Liver (tissue), 3 donors: ENCODE results near the gene COG4.

Source experiments
- FOXA1 ChIP-seq: IDR thresholded peaks from 2 replicates; pipeline ENCODE4 v1.6.1; 2016; ENCODE audit warnings: antibody characterized with exemption
- GABPA ChIP-seq, 2 donors: IDR thresholded peaks in 1 of 2; conservative IDR thresholded peaks in 1 of 2; 2 replicates each; pipeline ENCODE4 v1.6.1; 2016; ENCODE audit warnings: antibody characterized with exemption in 2 of 2, mild to moderate bottlenecking in 1 of 2, moderate library complexity in 1 of 2
- JUND ChIP-seq, 2 donors: IDR thresholded peaks; 2 replicates each; pipeline ENCODE4 v1.6.1; 2016; ENCODE audit warnings: antibody characterized with exemption in 2 of 2
- NR2F2 ChIP-seq: IDR thresholded peaks from 2 replicates; pipeline ENCODE4 v1.6.1; 2016; ENCODE audit warnings: antibody characterized with exemption
- RAD21 ChIP-seq, 2 donors: IDR thresholded peaks; 2 replicates each; pipeline ENCODE4 v1.6.1; 2016; ENCODE audit warnings: antibody characterized with exemption in 2 of 2, mild to moderate bottlenecking in 2 of 2
- SP1 ChIP-seq: IDR thresholded peaks from 2 replicates; pipeline ENCODE4 v1.6.1; 2018; ENCODE audit warnings: antibody characterized with exemption, mild to moderate bottlenecking
- TAF1 ChIP-seq: conservative IDR thresholded peaks from 2 replicates; pipeline ENCODE4 v1.6.1; 2016; ENCODE audit warnings: antibody characterized with exemption, mild to moderate bottlenecking
- YY1 ChIP-seq: IDR thresholded peaks from 2 replicates; pipeline ENCODE4 v1.6.1; 2016; ENCODE audit warnings: antibody characterized with exemption, mild to moderate bottlenecking
- TF ChIP-seq, protein P1 (sequence below): fragments of 150-350 bp; IDR thresholded peaks from 2 replicates; pipeline ENCODE4 v1.5.1; 2017; ENCODE audit warnings: improper control_type of control experiment, low read depth, low read length; ENCODE audit not compliant: missing input control
- TF ChIP-seq, protein P2 (sequence below): IDR thresholded peaks from 2 replicates; pipeline ENCODE4 v1.6.1; 2016; ENCODE audit warnings: antibody characterized with exemption, mild to moderate bottlenecking
- TF ChIP-seq, protein P3 (sequence below): IDR thresholded peaks from 2 replicates; pipeline ENCODE4 v1.6.1; 2016; ENCODE audit warnings: antibody characterized with exemption
- donor health status: healthy.
- donor health status: healthy.

DNA sequence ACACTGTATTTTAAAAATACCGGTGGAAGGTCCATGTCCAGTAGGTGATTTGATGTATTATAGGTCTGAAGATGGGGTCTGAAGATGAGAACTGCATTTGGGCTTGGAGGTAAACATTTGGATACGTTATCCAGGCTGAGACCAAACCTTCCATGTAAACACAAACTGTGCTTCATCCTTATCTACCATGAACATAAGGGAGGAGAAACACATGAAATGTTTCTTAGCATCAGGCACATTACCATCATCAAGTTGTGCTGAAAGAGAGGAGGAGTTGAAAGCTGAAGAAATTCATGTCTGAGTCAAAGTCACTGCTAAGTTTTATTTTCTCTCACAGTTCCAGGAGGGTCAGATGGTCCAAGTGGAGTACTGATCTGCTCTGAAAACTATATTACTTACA lies 11.6 kb upstream of the COG4 start:
- TF ChIP-seq, protein P1, sequence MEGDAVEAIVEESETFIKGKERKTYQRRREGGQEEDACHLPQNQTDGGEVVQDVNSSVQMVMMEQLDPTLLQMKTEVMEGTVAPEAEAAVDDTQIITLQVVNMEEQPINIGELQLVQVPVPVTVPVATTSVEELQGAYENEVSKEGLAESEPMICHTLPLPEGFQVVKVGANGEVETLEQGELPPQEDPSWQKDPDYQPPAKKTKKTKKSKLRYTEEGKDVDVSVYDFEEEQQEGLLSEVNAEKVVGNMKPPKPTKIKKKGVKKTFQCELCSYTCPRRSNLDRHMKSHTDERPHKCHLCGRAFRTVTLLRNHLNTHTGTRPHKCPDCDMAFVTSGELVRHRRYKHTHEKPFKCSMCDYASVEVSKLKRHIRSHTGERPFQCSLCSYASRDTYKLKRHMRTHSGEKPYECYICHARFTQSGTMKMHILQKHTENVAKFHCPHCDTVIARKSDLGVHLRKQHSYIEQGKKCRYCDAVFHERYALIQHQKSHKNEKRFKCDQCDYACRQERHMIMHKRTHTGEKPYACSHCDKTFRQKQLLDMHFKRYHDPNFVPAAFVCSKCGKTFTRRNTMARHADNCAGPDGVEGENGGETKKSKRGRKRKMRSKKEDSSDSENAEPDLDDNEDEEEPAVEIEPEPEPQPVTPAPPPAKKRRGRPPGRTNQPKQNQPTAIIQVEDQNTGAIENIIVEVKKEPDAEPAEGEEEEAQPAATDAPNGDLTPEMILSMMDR: no peak
- TF ChIP-seq JUND (IDR thresholded peaks at IDR 0.05): no peak
- TF ChIP-seq NR2F2: no peak
- TF ChIP-seq, protein P2, sequence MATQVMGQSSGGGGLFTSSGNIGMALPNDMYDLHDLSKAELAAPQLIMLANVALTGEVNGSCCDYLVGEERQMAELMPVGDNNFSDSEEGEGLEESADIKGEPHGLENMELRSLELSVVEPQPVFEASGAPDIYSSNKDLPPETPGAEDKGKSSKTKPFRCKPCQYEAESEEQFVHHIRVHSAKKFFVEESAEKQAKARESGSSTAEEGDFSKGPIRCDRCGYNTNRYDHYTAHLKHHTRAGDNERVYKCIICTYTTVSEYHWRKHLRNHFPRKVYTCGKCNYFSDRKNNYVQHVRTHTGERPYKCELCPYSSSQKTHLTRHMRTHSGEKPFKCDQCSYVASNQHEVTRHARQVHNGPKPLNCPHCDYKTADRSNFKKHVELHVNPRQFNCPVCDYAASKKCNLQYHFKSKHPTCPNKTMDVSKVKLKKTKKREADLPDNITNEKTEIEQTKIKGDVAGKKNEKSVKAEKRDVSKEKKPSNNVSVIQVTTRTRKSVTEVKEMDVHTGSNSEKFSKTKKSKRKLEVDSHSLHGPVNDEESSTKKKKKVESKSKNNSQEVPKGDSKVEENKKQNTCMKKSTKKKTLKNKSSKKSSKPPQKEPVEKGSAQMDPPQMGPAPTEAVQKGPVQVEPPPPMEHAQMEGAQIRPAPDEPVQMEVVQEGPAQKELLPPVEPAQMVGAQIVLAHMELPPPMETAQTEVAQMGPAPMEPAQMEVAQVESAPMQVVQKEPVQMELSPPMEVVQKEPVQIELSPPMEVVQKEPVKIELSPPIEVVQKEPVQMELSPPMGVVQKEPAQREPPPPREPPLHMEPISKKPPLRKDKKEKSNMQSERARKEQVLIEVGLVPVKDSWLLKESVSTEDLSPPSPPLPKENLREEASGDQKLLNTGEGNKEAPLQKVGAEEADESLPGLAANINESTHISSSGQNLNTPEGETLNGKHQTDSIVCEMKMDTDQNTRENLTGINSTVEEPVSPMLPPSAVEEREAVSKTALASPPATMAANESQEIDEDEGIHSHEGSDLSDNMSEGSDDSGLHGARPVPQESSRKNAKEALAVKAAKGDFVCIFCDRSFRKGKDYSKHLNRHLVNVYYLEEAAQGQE: no peak
- TF ChIP-seq SP1: no peak
- TF ChIP-seq, protein P3, sequence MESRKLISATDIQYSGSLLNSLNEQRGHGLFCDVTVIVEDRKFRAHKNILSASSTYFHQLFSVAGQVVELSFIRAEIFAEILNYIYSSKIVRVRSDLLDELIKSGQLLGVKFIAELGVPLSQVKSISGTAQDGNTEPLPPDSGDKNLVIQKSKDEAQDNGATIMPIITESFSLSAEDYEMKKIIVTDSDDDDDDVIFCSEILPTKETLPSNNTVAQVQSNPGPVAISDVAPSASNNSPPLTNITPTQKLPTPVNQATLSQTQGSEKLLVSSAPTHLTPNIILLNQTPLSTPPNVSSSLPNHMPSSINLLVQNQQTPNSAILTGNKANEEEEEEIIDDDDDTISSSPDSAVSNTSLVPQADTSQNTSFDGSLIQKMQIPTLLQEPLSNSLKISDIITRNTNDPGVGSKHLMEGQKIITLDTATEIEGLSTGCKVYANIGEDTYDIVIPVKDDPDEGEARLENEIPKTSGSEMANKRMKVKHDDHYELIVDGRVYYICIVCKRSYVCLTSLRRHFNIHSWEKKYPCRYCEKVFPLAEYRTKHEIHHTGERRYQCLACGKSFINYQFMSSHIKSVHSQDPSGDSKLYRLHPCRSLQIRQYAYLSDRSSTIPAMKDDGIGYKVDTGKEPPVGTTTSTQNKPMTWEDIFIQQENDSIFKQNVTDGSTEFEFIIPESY: no peak
- TF ChIP-seq TAF1: no peak
- TF ChIP-seq RAD21 (IDR thresholded peaks at IDR 0.05): no peak
- no peak for TF ChIP-seq YY1
- TF ChIP-seq FOXA1: no peak
- TF ChIP-seq GABPA (IDR thresholded peaks at IDR 0.05 in 1 of 2, conservative IDR thresholded peaks at IDR 0.05 in 1 of 2): no peak
